Neural progenitor cell (in vitro differentiated cells): ENCODE data around the gene PTGER1. TPM values are rescaled to one million over a fixed set of nuclear protein-coding genes. Genes with fewer than 3 reads are reported as not detected.

ENCODE experiments used
- DNase-seq: peaks from one replicate; pipeline ENCODE4 v3.0.0-alpha.2; 2016; ENCODE audit warnings: low spot score
- H2AFZ ChIP-seq: fragments of 200-600 bp; sonication (generic); replicated peaks from 2 replicates; pipeline ENCODE4 v1.6.1; 2016; ENCODE audit warnings: antibody characterized with exemption
- H3F3A ChIP-seq: fragments of 200-600 bp; sonication (generic); 2 replicates; pipeline ENCODE4 v1.6.1; 2016; ENCODE audit warnings: antibody characterized with exemption, low read depth
- H3K27ac ChIP-seq: fragments of 200-600 bp; sonication (generic); 2 replicates; pipeline ENCODE4 v1.5.1; 2016; ENCODE audit warnings: mild to moderate bottlenecking
- H3K27me3 ChIP-seq: fragments of 200-600 bp; sonication (generic); 2 replicates; pipeline ENCODE4 v1.6.1; 2016; ENCODE audit warnings: mild to moderate bottlenecking, moderate library complexity
- H3K36me3 ChIP-seq: fragments of 200-600 bp; sonication (generic); 2 replicates; pipeline ENCODE4 v1.5.1; 2016
- H3K4me1 ChIP-seq: fragments of 200-600 bp; sonication (generic); 2 replicates; pipeline ENCODE4 v1.6.1; 2016; ENCODE audit warnings: mixed run types
- H3K4me2 ChIP-seq: fragments of 200-600 bp; sonication (generic); 2 replicates; pipeline ENCODE4 v1.6.1; 2016
- H3K4me3 ChIP-seq: fragments of 200-600 bp; sonication (generic); 2 replicates; pipeline ENCODE4 v1.5.1; 2016
- H3K79me2 ChIP-seq: fragments of 200-600 bp; sonication (generic); 2 replicates; pipeline ENCODE4 v1.6.1; 2016; ENCODE audit warnings: low read depth
- H3K9ac ChIP-seq: fragments of 200-600 bp; sonication (generic); 2 replicates; pipeline ENCODE4 v1.6.1; 2016
- H3K9me3 ChIP-seq: fragments of 200-600 bp; sonication (generic); 2 replicates; pipeline ENCODE4 v1.5.1; 2016; ENCODE audit warnings: low read depth
- H4K20me1 ChIP-seq: fragments of 200-600 bp; sonication (generic); 2 replicates; pipeline ENCODE4 v1.6.1; 2016; ENCODE audit warnings: low read depth
- H3K27ac Mint-ChIP-seq: 3 replicates; pipeline ENCODE4 v1.8.0; 2021; ENCODE audit warnings: mixed read lengths
- H3K27me3 Mint-ChIP-seq: 2 replicates; pipeline ENCODE4 v1.8.0; 2022; ENCODE audit warnings: low read depth, mild to moderate bottlenecking, inconsistent platforms, moderate library complexity, mixed read lengths; ENCODE audit not compliant: insufficient read depth
- H3K36me3 Mint-ChIP-seq: 3 replicates; pipeline ENCODE4 v1.8.0; 2021; ENCODE audit warnings: mixed read lengths
- H3K4me1 Mint-ChIP-seq: 3 replicates; pipeline ENCODE4 v1.8.0; 2021; ENCODE audit warnings: mixed read lengths
- H3K4me3 Mint-ChIP-seq: 3 replicates; pipeline ENCODE4 v1.8.0; 2021; ENCODE audit warnings: mild to moderate bottlenecking, moderate library complexity, mixed read lengths
- H3K9me3 Mint-ChIP-seq: 3 replicates; pipeline ENCODE4 v1.8.0; 2020; ENCODE audit warnings: mixed read lengths
- CTCF ChIP-seq: fragments of 200-600 bp; sonication (generic); IDR thresholded peaks from 2 replicates; pipeline ENCODE4 v1.5.1; 2017; ENCODE audit warnings: antibody characterized with exemption, mild to moderate bottlenecking
- EZH2 ChIP-seq: fragments of 200-600 bp; sonication (generic); IDR thresholded peaks from 2 replicates; pipeline ENCODE4 v1.6.1; 2017; ENCODE audit warnings: antibody characterized with exemption, mild to moderate bottlenecking, moderate library complexity
- EZH2phosphoT487 ChIP-seq: fragments of 200-600 bp; sonication (generic); IDR thresholded peaks from 2 replicates; pipeline ENCODE4 v1.6.1; 2017; ENCODE audit warnings: antibody characterized with exemption
- total RNA-seq: library from RNA; depleted of rRNA; stranded (reverse); fragments of >200 nt; gene quantifications from 2 replicates; pipeline ENCODE4 v1.2.3, GENCODE V29; 2015; ENCODE audit warnings: low replicate concordance

The PTGER1 gene
- total RNA-seq, 1 donor from 2014 or later, result not detected

- peaks cover 5% of the 10 kb centered on the region for H3K4me1 Mint-ChIP-seq
- no peak for TF ChIP-seq EZH2
- no peak for TF ChIP-seq CTCF
- TF ChIP-seq EZH2phosphoT487, result no peak
- no peaks in the 10 kb centered on the region for H3K27me3 ChIP-seq
- no peaks in the 10 kb centered on the region for H3K36me3 ChIP-seq
- peaks cover 9% of the 10 kb centered on the region for H3K79me2 ChIP-seq
- no peaks in the 10 kb centered on the region for H4K20me1 ChIP-seq
- H3K4me2 ChIP-seq, result no peak overlapping the region
- H3K4me3 ChIP-seq, result no peak overlapping the region
- no peak overlapping the region for H3K4me3 Mint-ChIP-seq
- H3K9me3 ChIP-seq, result no peaks in the 10 kb centered on the region
- no peak overlapping the region for H3K27ac ChIP-seq
- no peaks in the 10 kb centered on the region for H3F3A ChIP-seq
- H3K36me3 Mint-ChIP-seq, result peaks cover 28% of the 10 kb centered on the region
- no peaks in the 10 kb centered on the region for H3K4me1 ChIP-seq
- no peak for DNase-seq
- no peak overlapping the region for H3K9ac ChIP-seq
- H3K27ac Mint-ChIP-seq, result no peak overlapping the region
- H3K9me3 Mint-ChIP-seq, result no peaks in the 10 kb centered on the region
- no peak overlapping the region for H2AFZ ChIP-seq
- no peaks in the 10 kb centered on the region for H3K27me3 Mint-ChIP-seq
Observed at GRCh38 chr19:14443632-14444216, 31.4 kb downstream of the PTGER1 start.

GRCh38 chr19:14442891-14443631 lies 32.1 kb downstream of the PTGER1 start:
- Histone ChIP-seq H2AFZ (no peak overlapping the region), H3K27me3 (no peaks in the 10 kb centered on the region), H3K27ac (no peak overlapping the region), H4K20me1 (peaks cover 5% of the 10 kb centered on the region), H3K9me3 (no peaks in the 10 kb centered on the region), H3K4me1 (no peaks in the 10 kb centered on the region), H3K79me2 (peaks cover 15% of the 10 kb centered on the region), H3K4me2 (no peak overlapping the region), H3K4me3 (no peak overlapping the region), H3F3A (no peaks in the 10 kb centered on the region), H3K36me3 (no peaks in the 10 kb centered on the region), H3K9ac (no peak overlapping the region)
- Mint-ChIP-seq H3K4me3 (no peak overlapping the region), H3K36me3 (peaks cover 26% of the 10 kb centered on the region), H3K9me3 (no peaks in the 10 kb centered on the region), H3K4me1 (peaks cover 5% of the 10 kb centered on the region), H3K27me3 (no peaks in the 10 kb centered on the region), H3K27ac (peak overlapping the region; percentile 12)
- DNase-seq, result no peak
- TF ChIP-seq EZH2 (no peak), EZH2phosphoT487 (no peak), CTCF (no peak)

- Histone ChIP-seq H3K9ac (no peak overlapping the region), H3F3A (peaks cover 3% of the 10 kb centered on the region), H3K4me1 (no peaks in the 10 kb centered on the region), H3K36me3 (no peaks in the 10 kb centered on the region), H3K4me3 (no peak overlapping the region), H3K9me3 (no peaks in the 10 kb centered on the region), H3K27me3 (no peaks in the 10 kb centered on the region), H3K27ac (no peak overlapping the region), H4K20me1 (peaks cover 19% of the 10 kb centered on the region), H2AFZ (no peak overlapping the region), H3K4me2 (no peak overlapping the region), H3K79me2 (peaks cover 33% of the 10 kb centered on the region)
- no peak for DNase-seq
- Mint-ChIP-seq H3K27me3 (no peaks in the 10 kb centered on the region), H3K4me1 (peaks cover 5% of the 10 kb centered on the region), H3K9me3 (no peaks in the 10 kb centered on the region), H3K36me3 (peaks cover 19% of the 10 kb centered on the region), H3K4me3 (no peak overlapping the region), H3K27ac (peak overlapping the region; percentile 34)
- TF ChIP-seq CTCF (no peak), EZH2 (no peak), EZH2phosphoT487 (no peak)
Observed at GRCh38 chr19:14441041-14441938, 33.9 kb downstream of the PTGER1 start.
